GM18868 (cell line): Measurements from ENCODE around the gene CSH2.
"Not testable (repeated sequence)": the region's sequence is repeated elsewhere in the genome, so short reads cannot be mapped to it uniquely, and the experiment has no call there.

Experiments
- ATAC-seq: cut with Tn5 transposase; IDR thresholded peaks from one replicate; pipeline ENCODE4 v1.9.1; 2021; ENCODE audit warnings: mild to moderate bottlenecking, moderate library complexity; ENCODE audit not compliant: unreplicated experiment

Gene CSH2

DNA sequence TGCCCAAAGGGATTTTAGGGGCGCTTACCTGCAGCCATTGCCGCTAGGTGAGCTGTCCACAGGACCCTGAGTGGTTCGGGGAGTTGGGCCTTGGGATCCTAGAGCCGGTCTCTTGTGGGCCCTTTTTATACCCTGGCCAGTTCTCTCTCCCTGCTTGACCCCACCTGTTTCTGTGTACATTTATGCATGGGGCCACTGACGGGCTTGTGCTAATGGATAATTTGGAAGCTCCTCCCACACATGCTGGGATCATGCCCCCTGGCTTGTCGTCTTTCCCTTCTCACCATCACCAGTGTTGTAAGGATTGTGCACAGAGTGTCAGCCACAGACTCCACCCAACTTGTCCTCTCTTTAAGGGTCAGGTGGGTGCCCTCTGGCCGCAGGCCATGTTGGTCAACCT lies at the start of gene CSH2:
CSH2 (minus strand) TSS at position 101 of the 400 bp plus-strand sequence; CDS start at position 38, 63 bp downstream.
- ATAC-seq, result not testable (repeated sequence)

DNA sequence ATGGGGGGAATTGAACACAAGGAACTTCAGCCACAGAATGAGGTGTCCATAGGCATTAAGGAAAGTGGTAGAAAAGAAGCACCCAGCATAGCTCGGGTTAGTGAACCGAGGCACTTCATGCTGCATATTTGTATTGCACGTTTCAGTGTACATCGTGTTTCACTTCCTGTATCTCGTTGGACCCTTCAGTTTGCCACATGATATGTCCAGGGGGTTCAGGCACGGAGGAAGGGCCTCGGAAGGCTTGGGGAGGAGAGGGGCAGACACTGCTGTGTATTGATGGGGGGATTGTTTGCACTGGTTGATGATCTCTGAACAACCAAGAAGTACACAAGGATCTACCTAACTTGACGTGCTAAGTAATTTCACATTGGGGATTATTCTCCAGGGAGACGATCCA lies 48.9 kb upstream of the CSH2 start:
- ATAC-seq, result peak; percentile 65

DNA sequence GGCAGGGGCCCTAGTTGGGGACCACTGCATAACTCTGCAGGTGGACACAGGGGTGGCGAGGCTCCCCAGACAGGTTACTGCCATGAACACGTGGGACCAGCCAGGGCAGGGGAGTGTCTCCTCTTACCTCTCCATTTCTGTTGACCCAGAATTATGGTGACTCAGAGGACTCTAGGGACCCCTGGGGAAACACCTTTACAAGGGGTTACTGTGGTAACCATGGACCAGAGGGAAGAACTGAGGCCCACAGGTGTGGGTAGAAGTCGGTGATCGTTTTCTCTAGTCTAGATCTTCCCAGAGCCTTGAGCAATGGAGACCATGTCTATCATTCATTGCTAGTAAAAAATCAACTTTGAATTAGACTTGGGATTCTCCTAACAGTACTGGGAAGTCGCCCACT lies 47.3 kb upstream of the CSH2 start:
- ATAC-seq, result not testable (repeated sequence)

DNA sequence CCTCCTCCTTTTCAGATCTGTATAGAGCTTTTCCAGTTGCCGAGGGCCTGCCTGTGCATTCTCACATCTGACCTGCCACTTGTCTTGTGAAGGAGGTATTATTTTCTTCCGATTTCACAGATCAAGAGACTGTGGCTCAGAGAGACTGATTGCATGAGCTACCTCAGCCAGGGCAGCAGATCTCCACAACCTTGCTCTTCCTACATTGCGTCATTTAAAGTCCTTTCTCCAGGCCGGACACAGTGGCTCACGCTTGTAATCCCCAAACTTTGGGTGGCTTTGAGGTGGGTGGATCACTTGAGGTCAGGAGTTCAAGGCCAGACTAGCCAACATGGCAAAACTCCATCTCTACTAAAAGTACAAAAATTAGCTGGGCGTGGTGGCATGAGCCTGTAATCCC lies 46.6 kb upstream of the CSH2 start:
- ATAC-seq, result not testable (repeated sequence)

DNA sequence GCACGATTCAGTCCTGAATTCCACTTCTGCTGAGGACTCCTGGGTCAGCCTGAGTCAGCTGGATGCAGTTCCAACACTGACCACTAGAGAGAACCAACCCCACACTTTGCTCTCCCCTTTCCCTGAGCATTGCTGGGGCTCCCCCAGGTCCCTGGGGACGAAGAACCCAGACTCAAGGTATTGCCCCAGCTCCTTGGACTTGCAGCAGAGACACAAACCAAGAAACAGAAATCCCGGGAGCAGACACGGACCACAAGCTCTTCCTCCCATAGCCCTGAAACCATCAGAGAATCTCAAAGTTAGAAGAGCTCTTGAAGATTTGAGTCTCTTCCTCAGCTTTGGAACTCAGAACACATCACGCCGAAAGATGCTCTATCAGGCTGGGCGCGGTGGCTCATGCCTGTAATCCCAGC lies 45.8 kb upstream of the CSH2 start:
- ATAC-seq, result peak; percentile 50

DNA sequence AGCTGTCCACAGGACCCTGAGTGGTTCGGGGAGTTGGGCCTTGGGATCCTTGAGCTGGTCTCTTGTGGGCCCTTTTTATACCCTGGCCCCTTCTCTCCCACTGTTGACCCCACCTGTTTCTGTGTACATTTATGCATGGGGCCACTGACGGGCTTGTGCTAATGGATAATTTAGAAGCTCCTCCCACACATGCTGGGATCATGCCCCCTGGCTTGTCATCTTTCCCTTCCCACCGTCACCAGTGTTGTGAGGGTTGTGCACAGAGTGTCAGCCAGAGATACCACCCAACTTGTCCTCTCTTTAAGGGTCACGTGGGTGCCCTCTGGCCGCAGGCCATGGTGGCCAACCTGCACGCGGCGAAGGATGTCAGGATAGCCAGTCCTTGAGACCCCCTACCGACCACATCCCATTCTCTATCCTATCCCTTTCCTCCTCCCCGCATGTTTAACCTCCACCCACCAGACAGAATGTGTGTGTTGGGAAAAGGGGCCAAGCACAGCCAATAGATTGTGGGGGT lies 45.4 kb upstream of the CSH2 start, which contains the start of gene GH1:
GH1 (minus strand) TSS at position 51 of the 517 bp plus-strand sequence. CDS start 63 bp downstream, outside the sequence.
- ATAC-seq, result not testable (repeated sequence)

DNA sequence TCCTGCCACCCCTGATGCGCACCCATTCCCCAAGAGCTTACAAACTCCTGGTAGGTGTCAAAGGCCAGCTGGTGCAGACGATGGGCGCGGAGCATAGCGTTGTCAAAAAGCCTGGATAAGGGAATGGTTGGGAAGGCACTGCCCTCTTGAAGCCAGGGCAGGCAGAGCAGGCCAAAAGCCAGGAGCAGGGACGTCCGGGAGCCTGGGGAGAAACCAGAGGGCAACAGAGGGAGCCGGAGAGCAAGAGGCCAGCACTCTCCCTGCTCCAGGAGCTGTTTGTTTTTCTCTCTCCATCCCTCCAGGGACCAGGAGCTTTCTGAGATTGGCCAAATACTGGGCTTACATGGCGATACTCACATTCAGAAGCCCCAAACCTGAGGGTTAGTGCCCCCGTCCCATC lies 44.8 kb upstream of the CSH2 start:
- no peak for ATAC-seq

DNA sequence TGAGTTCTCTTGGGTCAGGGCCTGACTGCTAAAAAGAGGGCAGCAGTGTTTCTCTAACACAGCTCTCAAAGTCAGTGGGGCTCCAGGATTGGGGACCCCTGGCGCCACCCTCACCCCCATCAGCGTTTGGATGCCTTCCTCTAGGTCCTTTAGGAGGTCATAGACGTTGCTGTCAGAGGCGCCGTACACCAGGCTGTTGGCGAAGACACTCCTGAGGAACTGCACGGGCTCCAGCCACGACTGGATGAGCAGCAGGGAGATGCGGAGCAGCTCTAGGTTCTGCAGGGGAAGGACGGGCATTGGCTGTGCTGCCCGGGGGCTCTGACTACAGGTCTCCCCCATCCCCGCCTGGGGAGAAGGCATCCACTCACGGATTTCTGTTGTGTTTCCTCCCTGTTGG lies 44.2 kb upstream of the CSH2 start:
- no peak for ATAC-seq

DNA sequence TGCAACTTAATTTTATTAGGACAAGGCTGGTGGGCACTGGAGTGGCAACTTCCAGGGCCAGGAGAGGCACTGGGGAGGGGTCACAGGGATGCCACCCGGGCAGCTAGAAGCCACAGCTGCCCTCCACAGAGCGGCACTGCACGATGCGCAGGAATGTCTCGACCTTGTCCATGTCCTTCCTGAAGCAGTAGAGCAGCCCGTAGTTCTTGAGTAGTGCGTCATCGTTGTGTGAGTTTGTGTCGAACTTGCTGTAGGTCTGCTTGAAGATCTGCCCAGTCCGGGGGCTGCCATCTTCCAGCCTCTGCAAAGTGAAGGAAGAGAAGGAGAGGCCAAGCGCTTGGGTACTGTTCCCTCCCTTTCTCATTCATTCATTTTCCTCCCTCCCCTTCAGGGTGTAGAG lies 43.7 kb upstream of the CSH2 start:
- not testable (repeated sequence) for ATAC-seq

DNA sequence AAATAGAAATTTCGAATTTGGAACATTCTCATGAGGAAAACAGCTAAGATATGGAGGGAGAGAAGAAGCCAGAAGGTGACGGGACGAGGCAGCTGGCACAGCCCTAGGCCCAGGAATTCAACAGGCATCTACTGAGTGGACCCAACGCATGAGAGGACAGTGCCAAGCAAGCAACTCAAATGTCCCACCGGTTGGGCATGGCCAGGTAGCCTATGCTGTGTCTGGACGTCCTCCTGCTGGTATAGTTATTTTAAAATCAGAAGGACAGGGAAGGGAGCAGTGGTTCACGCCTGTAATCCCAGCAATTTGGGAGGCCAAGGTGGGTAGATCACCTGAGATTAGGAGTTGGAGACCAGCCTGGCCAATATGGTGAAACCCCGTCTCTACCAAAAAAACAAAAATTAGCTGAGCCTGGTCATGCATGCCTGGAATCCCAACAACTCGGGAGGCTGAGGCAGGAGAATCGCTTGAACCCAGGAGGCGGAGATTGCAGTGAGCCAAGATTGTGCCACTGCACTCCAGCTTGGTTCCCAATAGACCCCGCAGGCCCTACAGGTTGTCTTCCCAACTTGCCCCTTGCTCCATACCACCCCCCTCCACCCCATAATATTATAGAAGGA lies 43.2 kb upstream of the CSH2 start:
- no peak for ATAC-seq

DNA sequence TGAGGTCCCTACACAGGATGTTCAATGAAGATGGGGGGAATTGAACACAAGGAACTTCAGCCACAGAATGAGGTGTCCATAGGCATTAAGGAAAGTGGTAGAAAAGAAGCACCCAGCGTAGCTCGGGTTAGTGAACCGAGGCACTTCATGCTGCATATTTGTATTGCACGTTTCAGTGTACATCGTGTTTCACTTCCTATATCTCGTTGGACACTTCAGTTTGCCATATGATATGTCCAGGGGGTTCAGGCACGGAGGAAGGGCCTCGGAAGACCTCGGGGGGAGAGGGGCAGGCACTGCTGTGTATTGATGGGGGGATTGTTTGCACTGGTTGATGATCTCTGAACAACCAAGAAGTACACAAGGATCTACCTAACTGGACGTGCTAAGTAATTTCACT lies 42.3 kb upstream of the CSH2 start:
- ATAC-seq, result not testable (repeated sequence)

DNA sequence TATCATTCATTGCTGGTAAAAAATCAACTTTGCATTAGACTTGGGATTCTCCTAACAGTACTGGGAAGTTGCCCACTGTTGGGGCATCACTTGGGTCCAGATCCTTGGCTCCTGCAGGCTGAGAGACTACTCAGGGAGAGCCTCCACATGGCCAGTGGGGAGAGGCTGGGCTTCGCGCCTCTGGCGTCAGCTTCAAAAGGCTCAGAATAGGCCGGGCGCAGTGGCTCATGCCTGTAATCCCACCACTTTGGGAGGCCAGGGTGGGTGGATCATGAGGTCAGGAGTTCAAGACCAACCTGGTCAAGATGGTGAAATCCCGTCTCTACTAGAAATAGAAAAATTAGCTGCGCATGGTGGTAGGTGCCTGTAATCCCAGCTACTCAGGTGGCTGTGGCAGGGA lies 41.0 kb upstream of the CSH2 start:
- no peak for ATAC-seq

DNA sequence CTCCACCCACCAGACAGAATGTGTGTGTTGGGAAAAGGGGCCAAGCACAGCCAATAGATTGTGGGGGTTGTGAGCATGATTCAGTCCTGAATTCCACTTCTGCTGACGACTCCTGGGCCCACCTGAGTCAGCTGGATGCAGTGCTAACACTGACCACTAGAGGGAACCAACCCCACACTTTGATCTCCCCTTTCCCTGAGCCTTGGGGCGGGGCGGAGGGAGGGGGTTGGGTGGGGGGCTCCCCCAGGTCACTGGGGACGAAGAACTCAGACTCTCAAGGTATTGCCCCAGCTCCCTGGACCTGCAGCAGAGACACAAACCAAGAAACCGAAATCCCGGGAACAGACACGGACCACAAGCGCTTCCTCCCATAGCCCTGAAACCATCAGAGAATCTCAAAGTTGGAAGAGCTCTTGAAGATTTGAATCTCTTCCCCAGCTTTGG lies 38.2 kb upstream of the CSH2 start:
- ATAC-seq, result no peak

DNA sequence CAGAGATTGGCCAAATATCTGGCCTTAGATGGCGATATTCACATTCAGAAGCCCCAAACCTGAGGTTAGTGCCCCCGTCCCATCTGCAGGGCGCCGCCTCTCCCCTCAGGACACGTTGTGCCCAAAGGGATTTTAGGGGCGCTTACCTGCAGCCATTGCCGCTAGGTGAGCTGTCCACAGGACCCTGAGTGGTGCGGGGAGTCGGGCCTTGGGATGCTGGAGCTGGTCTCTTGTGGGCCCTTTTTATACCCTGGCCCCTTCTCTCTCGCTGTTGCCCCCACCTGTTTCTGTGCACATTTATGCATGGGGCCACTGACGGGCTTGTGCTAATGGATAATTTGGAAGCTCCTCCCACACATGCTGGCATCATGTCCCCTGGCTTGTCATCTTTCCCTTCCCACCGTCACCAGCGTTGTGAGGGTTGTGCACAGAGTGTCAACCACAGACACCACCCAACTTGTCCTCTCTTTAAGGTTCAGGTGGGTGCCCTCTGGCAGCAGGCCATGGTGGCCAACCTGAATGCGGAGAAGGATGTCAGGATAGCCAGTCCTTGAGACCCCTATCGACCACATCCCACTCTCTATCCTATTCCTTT lies 37.7 kb upstream of the CSH2 start, which contains the start of gene CSHL1:
CSHL1 (minus strand) TSS at position 218 of the 595 bp plus-strand sequence; CDS start at position 156, 62 bp downstream.
- no peak for ATAC-seq

DNA sequence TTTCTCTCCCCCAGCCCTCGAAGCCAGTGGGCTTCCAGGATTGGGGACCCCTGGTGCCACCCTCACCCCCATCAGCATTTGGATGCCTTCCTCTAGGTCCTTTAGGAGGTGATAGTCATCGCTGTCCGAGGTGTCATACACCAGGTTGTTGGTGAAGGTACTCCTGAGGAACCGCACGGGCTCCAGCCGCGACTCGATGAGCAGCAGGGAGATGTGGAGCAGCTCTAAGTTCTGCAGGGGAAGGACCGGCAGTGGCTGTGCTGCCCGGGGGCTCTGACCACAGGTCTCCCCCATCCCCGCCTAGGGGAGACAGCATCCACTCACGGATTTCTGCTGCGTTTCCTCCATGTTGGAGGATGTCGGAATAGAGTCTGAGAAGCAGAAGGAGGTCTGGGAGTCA lies 36.6 kb upstream of the CSH2 start:
- no peak for ATAC-seq

DNA sequence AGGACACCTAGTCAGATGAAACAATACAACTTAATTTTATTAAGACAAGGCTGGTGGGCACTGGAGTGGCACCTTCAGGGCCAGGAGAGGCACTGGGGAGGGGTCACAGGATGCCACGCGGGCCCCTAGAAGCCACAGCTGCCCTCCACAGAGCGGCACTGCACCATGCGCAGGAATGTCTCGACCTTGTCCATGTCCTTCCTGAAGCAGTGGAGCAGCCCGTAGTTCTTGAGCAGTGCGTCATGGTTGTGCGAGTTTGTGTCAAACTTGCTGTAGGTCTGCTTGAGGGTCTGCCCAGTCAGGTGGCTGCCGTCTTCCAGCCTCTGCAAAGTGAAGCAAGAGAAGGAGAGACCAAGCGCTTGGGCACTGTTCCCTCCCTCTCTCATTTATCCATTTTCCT lies 36.1 kb upstream of the CSH2 start:
- not testable (repeated sequence) for ATAC-seq

DNA sequence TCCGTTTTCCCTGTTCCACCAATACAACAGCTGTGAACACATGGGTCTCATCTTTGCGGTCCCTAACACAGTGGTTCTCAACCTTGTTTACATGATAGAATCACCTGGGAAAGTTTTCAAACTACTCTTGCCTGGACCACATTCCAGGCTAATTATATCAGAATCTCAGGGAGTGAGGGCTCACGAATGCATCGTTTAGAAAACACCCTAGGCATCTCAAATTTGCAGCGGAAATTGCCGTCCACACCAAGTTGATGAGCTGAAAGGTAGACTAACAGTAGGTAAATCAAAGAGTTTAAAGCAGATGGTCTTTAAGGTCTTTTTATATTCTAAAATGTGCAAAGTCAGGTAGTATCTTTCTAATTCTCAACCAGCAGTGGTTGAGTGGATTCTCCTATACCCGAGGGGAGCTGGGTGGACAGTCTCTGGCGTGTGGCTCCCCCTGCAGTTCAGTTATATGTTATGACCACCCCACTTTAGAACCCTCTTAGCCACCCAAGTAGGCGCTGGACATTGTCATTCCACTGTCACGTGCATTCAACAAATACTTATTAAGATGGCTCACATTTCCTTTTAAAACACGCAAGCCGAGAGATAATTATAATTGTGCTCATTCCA lies 33.8 kb upstream of the CSH2 start:
- not testable (repeated sequence) for ATAC-seq

DNA sequence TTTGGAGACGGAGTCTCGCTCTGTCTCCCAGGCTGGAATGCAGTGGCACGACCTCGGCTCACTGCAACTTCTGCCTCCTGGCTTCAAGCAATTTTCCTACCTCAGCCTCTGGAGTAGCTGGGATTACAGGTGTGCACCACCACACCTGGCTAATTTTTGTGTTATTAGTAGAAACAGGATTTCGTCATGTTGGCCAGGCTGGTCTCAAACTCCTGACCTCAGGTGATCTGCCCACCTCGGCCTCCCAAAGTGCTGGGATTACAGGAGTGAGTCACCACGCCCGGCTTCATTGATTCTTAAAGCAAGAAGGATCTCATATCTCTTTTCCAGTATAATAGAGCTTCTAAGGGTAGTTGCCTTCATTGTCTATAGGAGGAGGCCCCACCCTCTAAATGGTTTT lies 31.3 kb upstream of the CSH2 start:
- ATAC-seq, result not testable (repeated sequence)

DNA sequence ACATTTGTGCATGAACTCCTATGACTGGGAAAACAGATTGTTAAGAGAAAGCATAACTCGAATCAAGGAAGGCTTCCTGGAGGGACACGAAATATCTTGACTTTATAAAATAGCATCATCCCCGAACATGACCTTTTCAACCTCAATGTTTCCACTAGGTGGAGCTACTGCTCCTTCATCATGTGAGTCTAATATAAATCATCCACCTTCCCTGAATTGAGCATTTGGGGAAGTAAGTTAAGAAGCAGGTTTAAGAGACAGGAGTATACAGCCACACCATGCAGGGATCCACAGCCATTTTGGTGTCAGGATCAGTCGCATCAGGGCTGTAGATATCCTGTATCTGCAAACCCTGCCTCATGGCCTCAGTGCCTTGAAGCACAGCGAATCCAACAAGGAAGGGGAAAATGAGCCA lies 30.3 kb upstream of the CSH2 start:
- ATAC-seq, result not testable (repeated sequence)

DNA sequence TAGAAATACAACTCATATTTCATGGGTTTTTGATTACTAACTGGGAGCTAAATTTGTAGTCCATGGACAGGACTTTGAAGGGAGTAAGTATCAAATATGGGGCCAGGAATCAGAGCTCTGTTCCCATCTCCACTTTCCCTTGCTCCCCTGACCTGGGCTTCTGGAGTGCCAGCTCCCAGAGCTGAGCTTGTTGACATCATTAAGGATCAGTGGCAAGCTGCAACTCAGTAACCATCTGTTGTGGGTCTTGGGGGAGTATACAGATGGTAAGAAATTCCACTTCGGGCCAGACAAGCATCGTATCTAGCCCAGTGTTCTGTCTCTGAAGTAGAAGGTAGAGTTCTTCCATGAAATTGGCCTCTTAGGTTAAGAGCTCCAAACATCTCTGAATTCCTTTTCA lies 28.5 kb upstream of the CSH2 start:
- ATAC-seq, result not testable (repeated sequence)

DNA sequence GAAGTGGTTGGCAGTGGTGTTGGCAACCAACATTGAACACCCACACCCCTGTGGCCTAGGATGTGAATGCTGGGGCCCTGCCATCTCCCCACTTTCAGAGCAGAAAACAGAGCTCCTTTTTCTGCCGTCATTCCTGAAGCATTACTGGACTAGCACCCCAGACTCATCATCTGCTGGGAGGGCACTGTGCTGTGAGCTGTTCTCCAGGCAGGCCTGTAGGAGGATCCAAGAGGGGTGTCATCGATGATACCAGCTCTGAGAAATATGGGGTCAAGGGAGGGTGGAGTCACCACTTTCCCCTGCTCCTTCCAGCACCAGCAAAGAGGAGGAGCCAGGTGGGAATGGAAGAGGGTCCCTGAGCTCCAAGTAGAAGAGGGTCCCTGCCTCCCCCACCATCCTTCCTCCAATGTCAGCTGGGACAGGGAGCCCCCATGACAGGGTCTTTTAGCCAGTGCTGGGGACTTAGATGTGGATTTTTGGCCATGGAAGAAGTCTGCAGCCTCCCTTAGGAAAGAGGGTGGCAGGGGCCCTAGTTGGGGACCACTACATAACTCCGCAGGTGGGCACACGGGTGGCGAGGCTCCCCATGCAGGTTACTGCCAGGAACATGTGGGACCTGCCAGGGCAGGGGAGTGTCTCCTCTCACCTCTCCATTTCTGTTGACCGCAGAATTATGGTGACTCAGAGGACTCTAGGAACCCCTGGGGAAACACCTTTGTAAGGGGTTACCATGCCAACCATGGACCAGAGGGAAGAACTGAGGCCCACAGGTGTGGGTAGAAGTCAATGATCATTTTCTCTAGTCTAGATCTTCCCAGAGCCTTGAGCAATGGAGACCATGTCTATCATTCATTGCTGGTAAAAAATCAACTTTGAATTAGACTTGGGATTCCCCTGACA lies 25.7 kb upstream of the CSH2 start:
- ATAC-seq, result not testable (repeated sequence)
